ENCODE data around the gene WSB1.
A peak's percentile ranks its signal among the peaks of the same experiment; 100 is the strongest.

GRCh38 chr17:27245230-27245696 is 48.7 kb upstream of the WSB1 start:
- TF ChIP-seq, protein P1, sequence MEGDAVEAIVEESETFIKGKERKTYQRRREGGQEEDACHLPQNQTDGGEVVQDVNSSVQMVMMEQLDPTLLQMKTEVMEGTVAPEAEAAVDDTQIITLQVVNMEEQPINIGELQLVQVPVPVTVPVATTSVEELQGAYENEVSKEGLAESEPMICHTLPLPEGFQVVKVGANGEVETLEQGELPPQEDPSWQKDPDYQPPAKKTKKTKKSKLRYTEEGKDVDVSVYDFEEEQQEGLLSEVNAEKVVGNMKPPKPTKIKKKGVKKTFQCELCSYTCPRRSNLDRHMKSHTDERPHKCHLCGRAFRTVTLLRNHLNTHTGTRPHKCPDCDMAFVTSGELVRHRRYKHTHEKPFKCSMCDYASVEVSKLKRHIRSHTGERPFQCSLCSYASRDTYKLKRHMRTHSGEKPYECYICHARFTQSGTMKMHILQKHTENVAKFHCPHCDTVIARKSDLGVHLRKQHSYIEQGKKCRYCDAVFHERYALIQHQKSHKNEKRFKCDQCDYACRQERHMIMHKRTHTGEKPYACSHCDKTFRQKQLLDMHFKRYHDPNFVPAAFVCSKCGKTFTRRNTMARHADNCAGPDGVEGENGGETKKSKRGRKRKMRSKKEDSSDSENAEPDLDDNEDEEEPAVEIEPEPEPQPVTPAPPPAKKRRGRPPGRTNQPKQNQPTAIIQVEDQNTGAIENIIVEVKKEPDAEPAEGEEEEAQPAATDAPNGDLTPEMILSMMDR (IDR thresholded peaks at IDR 0.05; ENCODE audit: low read length): peak; percentile 80
- TF ChIP-seq EZH2 (IDR thresholded peaks at IDR 0.05; ENCODE audit: borderline replicate concordance, low read length): no peak
